Measurements from ENCODE around the gene TTC39C.
"Not testable (repeated sequence)": the region's sequence is repeated elsewhere in the genome, so short reads cannot be mapped to it uniquely, and the experiment has no call there.

TTC39C gene

GRCh38 chr18:24055009-24055804 is 40.7 kb downstream of the TTC39C start:
- DNase-seq, result no peak

- no peak for DNase-seq
These were observed 41.3 kb downstream of the TTC39C start for GRCh38 chr18:24055878-24056277.

DNA sequence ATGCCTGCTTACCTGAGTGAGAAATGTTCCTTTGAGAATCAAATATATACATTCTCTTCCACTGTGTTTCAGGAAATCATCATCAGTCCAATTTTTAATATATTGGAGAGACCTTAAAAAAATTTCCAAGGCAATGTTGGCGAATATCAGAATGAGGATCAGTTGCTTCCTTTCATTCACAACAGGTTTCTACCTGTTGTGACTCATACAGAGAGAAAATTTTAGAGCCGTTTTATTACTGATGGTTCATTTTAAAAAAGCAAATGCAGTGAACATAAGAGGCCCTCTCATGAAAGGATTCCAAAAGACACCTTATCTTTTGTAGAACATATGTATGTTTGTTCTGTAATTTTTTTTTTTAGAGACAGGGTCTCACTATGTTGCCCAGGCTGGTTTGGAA is 42.0 kb downstream of the TTC39C start:
- DNase-seq, result no peak

DNA sequence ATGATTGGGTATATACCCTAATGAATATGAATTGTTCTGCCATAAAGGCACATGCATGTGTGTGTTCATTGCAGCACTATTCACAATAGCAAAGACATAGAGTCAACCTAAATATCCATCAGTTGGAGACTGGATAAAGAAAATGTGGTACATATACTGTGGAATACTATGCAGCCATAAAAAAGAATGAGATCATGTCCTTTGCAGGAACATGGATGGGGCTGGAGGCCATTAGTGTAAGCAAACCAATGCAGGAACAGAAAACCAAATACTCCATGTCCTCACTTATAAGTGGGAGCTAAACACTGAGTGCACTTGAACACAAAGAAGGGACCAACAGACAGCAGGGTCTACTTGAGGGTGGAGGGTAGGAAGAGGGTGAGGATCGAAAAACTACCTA is 43.2 kb downstream of the TTC39C start:
- DNase-seq, result no peak

GRCh38 chr18:24059385-24059784 is 44.8 kb downstream of the TTC39C start:
- not testable (repeated sequence) for DNase-seq

GRCh38 chr18:24060644-24061043 is 46.1 kb downstream of the TTC39C start:
- DNase-seq, result no peak

- DNase-seq, result peak; percentile 64
These were observed 48.7 kb downstream of the TTC39C start for GRCh38 chr18:24063121-24063731.

- DNase-seq, result no peak
These were observed 50.0 kb downstream of the TTC39C start for GRCh38 chr18:24064391-24065100.

DNA sequence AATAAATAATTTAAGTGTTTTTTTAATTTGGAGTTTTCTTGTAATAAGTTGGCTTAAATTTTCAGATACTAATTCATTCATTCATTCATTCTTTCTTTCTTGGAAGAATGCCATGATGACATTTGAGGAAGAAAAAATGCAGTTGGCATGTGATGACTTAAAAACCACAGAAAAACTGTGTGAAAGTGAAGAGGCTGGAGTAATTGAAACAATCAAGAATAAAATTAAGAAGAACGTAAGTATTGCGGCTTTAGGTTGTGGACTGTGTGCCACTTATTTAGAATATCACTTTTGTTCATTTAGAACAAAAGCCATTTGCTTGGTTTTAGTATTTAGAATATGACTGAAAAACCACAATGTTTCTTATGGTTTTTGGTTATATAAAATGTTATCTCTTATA is 51.4 kb downstream of the TTC39C start:
- DNase-seq, result no peak

- DNase-seq, result no peak
These were observed 54.6 kb downstream of the TTC39C start for GRCh38 chr18:24068945-24069693.

DNA sequence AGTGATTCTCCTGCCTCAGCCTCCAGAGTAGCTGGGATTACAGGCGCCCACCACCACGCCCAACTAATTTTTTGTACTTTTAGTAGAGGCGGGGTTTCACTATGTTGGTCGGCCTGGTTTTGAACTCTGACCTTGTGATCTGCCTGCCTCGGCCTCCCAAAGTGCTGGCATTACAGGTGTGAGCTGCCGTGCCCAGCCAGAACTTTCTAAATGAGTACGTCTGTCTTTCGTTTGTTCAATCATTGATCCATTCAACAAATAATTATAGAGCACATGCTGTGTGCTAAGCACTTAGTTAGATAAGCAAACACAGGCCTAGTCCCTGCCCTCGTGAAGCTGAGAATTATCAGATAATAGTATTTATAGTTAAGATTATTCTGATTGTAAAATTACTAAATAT is 56.5 kb downstream of the TTC39C start:
- no peak for DNase-seq

DNA sequence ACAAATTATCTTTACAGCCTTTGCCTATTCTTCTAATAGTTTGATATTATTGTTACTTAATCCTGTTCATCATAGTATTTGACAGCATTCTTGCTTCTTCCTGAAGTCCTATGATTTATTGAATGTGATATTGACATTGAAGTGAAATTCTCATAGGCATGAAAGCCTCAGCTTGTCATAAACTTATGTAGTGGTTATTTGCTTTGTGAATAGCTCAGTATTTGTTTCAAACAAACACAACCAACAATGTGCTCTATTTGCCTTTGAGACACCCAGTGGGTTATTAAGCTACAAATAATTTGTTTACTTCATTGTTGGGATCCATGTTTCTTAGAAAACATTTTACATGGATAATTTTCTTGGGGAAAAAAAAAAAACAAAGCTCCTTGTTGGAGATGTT is 57.2 kb downstream of the TTC39C start:
- no peak for DNase-seq

- no peak for DNase-seq
These were observed 58.2 kb downstream of the TTC39C start for GRCh38 chr18:24072743-24073142.

- no peak for DNase-seq
These were observed 59.2 kb downstream of the TTC39C start for GRCh38 chr18:24073791-24074190.

DNA sequence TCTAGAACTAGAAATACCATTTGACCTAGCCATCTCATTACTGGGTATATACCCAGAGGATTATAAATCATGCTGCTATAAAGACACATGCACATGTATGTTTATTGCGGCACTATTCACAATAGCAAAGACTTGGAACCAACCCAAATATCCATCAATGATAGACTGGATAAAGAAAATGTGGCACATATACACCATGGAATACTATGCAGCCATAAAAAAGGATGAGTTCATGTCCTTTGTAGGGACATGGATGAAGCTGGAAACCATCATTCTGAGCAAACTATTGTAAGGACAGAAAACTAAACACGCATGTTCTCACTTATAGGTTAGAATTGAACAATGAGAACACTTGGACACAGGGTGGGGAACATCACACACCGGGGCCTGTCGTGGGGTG is 60.2 kb downstream of the TTC39C start:
- DNase-seq, result not testable (repeated sequence)

GRCh38 chr18:24075767-24076597 is 61.4 kb downstream of the TTC39C start:
- peak; percentile 97 for DNase-seq

GRCh38 chr18:24076950-24077349 is 62.4 kb downstream of the TTC39C start:
- no peak for DNase-seq

GRCh38 chr18:24078391-24078790 is 63.8 kb downstream of the TTC39C start:
- DNase-seq, result no peak

DNA sequence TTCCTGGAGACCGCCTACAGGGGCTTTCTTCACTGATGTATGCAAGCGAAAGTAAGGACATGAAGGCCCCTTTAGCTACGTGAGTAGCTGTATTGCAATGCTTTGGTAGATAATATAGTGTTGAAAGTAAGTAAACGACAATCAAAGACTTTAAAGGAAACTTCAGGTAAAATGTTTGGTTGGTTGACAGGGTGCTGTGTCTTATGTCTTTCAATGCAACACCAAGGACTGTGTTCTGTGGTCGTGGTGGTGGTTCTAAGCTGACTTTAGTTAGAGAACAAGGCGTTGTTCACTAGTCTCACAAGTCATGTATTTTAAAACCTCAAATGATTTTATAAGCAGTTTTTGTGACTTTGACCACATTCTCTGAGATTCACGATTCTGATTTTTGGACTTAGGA is 66.3 kb downstream of the TTC39C start:
- DNase-seq, result no peak

DNA sequence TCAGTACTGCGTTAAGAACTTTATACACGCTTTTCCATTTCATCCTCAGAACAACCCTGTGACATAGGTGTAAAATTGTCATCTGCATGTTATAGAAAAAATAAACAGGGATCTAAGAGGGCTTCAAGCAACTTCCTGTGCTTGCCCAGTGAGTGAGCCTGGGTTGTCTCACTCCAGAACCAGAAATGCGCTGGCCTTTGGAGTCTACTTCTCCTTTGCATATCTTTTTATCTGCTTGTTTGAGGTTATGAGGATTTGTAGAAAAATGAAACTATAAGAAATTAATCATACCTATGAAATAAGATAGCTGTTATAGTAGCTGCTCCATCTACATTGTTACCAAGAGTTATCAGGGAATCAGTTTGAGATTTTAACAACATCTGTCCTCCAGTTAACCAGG is 69.0 kb downstream of the TTC39C start:
- DNase-seq, result no peak

GRCh38 chr18:24086082-24086481 is 71.5 kb downstream of the TTC39C start:
- no peak for DNase-seq

- DNase-seq, result no peak
These were observed 74.5 kb downstream of the TTC39C start for GRCh38 chr18:24089076-24089475.
